ENCODE measurements around the gene ARHGEF2.
A peak's percentile ranks its signal among the peaks of the same experiment; 100 is the strongest.
"Not testable (repeated sequence)": the region's sequence is repeated elsewhere in the genome, so short reads cannot be mapped to it uniquely, and the experiment has no call there.

ARHGEF2 gene

GRCh38 chr1:155993595-155993994 lies 15.2 kb upstream of the ARHGEF2 start:
- FAIRE-seq, result no peak

GRCh38 chr1:155990005-155990739 lies 11.8 kb upstream of the ARHGEF2 start:
- DNase-seq (ENCODE audit: insufficient read length, low spot score), result no peak
- no peak for FAIRE-seq

More at GRCh38 chr1:155993595-155993994, 15.2 kb upstream of the ARHGEF2 start:
- no peak for DNase-seq (ENCODE audit: insufficient read length, low spot score)

DNA sequence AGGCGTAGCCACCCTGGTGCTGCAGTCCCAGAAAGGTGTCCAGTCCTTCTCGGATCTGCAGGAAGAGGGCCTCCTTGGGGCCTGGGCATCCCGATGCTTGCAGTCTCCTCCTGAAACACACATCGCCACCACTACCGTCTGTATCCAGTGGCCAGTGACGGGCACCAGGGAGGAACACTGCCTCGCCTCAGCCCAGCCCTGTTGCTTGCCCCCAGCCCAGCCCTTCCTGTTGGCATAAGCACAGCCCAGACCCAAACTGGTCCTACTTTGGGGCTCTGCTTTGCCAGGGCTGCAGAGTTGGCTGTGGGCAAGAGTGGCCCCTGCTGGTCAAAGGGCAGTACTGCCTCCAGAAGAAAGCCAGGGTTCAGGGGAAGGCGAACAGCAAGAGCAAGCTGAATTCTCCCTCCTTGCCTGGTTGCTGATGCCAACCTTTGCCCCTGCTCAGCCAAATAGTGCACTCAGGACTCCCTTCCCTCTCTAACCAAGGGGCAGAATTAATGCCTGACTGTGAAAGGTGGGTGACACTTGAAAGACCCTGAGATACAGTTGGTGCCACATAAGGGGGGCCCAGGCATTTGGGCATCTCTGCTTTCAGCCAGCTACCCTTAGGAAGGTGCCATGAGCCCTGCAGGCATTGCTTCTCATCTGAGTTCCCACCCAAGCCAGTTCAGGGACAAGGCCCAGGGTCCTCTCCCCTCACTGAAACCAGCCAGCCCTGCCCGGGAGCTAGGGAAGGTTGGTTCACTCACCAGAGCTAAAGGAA lies 11.1 kb upstream of the ARHGEF2 start:
- DNase-seq (ENCODE audit: insufficient read length, low spot score) (no peak), FAIRE-seq (peak; percentile 90)

GRCh38 chr1:155984903-155985645 lies 6.7 kb upstream of the ARHGEF2 start:
- not testable (repeated sequence) for DNase-seq (ENCODE audit: insufficient read length, low spot score); FAIRE-seq

DNA sequence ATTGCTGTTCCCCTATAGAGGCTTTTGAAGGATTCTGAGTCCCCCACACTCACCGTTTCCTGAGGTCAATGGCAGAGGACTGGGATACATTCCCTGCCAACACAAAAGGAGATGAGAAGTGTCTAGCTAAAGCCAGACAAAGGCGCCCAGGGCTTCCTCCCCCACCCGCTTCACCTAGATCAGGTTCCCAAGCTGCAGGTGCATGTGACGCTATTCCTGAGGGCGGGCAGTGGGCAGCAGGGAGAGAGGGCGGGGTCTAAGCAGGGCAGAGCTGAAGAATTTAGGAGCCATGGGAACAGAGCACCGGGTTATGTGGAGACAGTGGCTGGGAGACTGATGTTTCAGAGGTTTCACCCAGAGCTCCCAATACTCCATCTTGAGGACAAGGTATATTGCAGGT lies 6.0 kb upstream of the ARHGEF2 start:
- FAIRE-seq, result no peak
- no peak for DNase-seq (ENCODE audit: insufficient read length, low spot score)

DNA sequence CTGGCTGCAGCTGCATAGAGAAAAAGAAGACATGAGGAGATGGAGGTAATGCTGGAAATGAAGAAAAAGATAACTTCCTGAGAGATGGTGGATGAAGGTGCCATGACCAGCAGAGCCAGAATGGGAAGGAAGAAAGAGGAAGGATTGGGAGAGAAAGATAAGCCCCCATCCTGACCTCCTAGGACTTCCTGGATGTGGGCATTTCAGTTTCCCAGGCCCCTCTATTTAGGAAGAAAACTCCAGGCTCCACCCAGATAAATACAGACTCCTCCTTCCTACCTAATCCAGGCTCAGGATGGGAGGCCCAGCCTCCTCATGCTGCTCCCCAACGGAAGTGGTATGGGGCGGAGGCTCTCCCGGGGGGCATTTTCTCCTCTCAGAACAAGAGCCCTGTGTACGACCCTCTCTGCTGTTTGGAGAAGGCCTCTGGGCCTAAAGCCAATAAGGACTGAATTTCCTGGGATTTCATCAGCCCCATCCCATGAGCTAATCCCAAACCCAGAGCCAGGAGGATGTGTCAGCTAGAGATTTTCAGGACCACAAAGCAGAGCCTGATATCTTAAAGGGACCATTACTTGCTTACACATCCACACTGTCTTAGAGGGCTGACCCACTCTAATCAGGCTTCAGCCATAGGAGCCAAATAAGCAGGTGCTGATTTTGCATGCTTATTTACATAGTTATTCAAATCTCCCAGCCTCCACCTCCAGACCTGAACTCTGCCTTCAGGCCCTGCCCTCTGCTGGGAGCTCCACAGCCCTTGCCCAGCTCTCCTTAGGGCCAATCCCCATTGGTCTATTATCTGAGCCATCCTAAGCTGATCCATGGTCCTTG lies 5.1 kb upstream of the ARHGEF2 start:
- no peak for FAIRE-seq

DNA sequence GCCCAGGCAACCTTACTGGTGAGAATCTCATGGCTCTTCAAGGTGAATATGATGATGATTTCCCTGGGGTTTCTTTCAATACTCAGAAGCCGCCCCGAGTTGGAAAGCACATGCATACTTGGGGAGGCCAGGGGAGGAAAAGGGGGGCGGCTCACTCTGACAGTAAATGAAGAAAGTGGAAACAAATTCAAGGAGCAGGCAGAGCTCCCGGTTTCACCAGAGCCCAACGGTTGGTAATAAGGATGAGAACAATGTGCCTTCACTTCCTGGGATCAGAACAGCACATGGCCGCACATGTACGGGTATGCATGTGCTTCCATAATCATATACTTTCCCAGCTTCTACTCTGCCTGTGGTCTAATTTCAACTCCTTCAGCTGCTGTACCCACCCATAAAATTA lies 3.8 kb upstream of the ARHGEF2 start:
- DNase-seq (ENCODE audit: insufficient read length, low spot score) (no peak), FAIRE-seq (no peak)

More for the DNA sequence above, 5.1 kb upstream of the ARHGEF2 start:
- no peak for DNase-seq (ENCODE audit: insufficient read length, low spot score)

GRCh38 chr1:155981266-155982088 lies 3.1 kb upstream of the ARHGEF2 start:
- FAIRE-seq (peak; percentile 92), DNase-seq (ENCODE audit: insufficient read length, low spot score) (no peak)

DNA sequence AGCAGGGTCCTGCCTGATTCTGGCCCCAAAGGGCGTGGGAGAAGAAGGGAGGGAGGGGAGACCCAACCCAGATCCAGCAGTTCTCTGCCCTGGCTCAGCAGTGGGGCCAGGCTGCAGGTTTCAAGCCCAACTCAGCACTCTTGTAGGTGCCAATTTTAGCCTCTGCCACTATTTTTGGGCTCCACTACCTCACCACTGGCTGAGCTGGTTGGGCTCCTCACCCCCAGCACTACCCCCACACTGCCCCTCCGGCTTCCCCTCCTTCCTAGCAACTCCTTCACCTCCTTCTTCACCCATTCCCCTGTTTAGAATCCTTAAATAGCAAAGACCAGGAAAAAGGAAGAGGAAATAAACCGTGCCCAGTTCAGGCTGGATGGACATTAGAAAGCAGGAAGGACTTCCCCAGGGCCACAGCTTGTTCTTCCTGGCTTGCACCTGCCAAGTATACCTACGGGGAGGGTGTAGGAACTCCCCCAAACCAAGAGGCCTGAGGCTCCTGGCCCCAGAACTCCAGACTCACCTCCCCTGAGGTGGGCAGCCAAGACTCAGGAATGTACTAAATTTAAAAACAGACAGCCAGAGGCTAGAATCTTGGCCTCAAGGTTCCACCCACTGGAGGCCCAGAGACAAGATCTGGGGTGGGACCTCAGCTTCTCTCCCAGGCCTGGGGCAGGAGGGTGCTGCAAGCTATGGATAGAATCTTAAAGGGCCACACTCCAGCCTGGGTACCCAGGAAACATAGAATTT lies 1.4 kb upstream of the ARHGEF2 start:
- peak; percentile 77 for FAIRE-seq
- DNase-seq (ENCODE audit: insufficient read length, low spot score), result no peak

- DNase-seq (ENCODE audit: insufficient read length, low spot score), result no peak
- no peak for FAIRE-seq
These were observed 654 bp upstream of the ARHGEF2 start for GRCh38 chr1:155978973-155979429.

- no peak for FAIRE-seq
- no peak for DNase-seq (ENCODE audit: insufficient read length, low spot score)
These were observed 540 bp downstream of the ARHGEF2 start for GRCh38 chr1:155977690-155978324.

- no peak for FAIRE-seq
- DNase-seq (ENCODE audit: insufficient read length, low spot score), result no peak
These were observed 1.2 kb downstream of the ARHGEF2 start for GRCh38 chr1:155976913-155977689.

- DNase-seq (ENCODE audit: insufficient read length, low spot score) (no peak), FAIRE-seq (no peak)
These were observed 2.1 kb downstream of the ARHGEF2 start for GRCh38 chr1:155976062-155976912.

GRCh38 chr1:155975375-155976061 lies 2.8 kb downstream of the ARHGEF2 start:
- DNase-seq (ENCODE audit: insufficient read length, low spot score) (no peak), FAIRE-seq (no peak)

GRCh38 chr1:155974208-155975115 lies 3.9 kb downstream of the ARHGEF2 start:
- DNase-seq (ENCODE audit: insufficient read length, low spot score), result no peak
- no peak for FAIRE-seq
